K562 (cell line): ENCODE measurements around the gene GOSR1. TPM values are rescaled to one million over a fixed set of nuclear protein-coding genes. Genes with fewer than 3 reads are reported as not detected.
A peak's percentile ranks its signal among the peaks of the same experiment; 100 is the strongest.

Source experiments
- ATAC-seq: fragments of 200-7000 bp; cut with Tn5 transposase; 3 replicates; pipeline ENCODE4 v1.9.1; 2020; ENCODE audit warnings: moderate library complexity
- BruUV-seq: library from RNA; stranded (reverse); fragments of 400-500 nt; replicated peaks from 2 replicates; lab custom pipeline; 2021; lab: Mats Ljungman, UMichigan
- CTCF ChIA-PET: fragments of 300-600 bp; formaldehyde crosslinking; extraction: SDS; loops from one replicate; lab custom pipeline; 2021; ENCODE audit warnings: low intra/inter-chr PET ratio; lab: Yijun Ruan, JAX
- POLR2A ChIA-PET: fragments of 300-600, 350-650 bp; sonication (Branson Sonifier 250); formaldehyde crosslinking; extraction: SDS; loops from one replicate; lab custom pipeline; 2021; ENCODE audit warnings: antibody characterized with exemption, inconsistent platforms; lab: Yijun Ruan, JAX
- DNase-seq, 4 experiments: peaks; one replicate each; pipeline versions ENCODE4 v3.0.0 to v3.0.0-alpha.2; 2011 to 2018; ENCODE audit warnings: low spot score in 3 of 4, mixed read lengths in 3 of 4; ENCODE audit errors: extremely low read depth in 1 of 4
- FAIRE-seq: peaks from 2 replicates; lab custom pipeline; 2011; peaks lifted over from hg19 to GRCh38; lab: Jason Lieb, UNC
- H2AFZ ChIP-seq: 2 replicates; pipeline ENCODE4 v1.6.0; 2011; ENCODE audit warnings: low read depth, low read length, control low read depth, inconsistent platforms
- H3K27ac ChIP-seq: fragments of 200-600 bp; 3 replicates; pipeline ENCODE4 v1.8.0; 2011; ENCODE audit warnings: low read depth, mild to moderate bottlenecking, control low read depth, inconsistent platforms, low read length, moderate library complexity, mixed read lengths; ENCODE audit errors: extremely low read depth
- H3K27me3 ChIP-seq, 2 experiments: fragments of 300-600 bp in 1 of 2; 2 replicates in 1 of 2; 3 replicates in 1 of 2; pipeline versions ENCODE4 v1.6.0 to v1.8.0; 2011; ENCODE audit warnings: inconsistent platforms in 2 of 2, low read length in 2 of 2, mild to moderate bottlenecking in 1 of 2, mixed read lengths in 1 of 2, moderate library complexity in 1 of 2; ENCODE audit not compliant: control insufficient read depth in 2 of 2, insufficient read depth in 2 of 2
- H3K36me3 ChIP-seq: fragments of 300-600 bp; 3 replicates; pipeline ENCODE4 v1.8.0; 2011; ENCODE audit warnings: mild to moderate bottlenecking, low read length, inconsistent platforms; ENCODE audit not compliant: control insufficient read depth, insufficient read depth
- H3K4me1 ChIP-seq, 2 experiments: fragments of 200-600 bp in 1 of 2; replicated peaks in 1 of 2; 2 replicates in 1 of 2; 3 replicates in 1 of 2; pipeline versions ENCODE4 v1.5.1 to v1.8.0; 2011; ENCODE audit warnings: inconsistent platforms in 2 of 2, low read length in 2 of 2, mild to moderate bottlenecking in 1 of 2, mixed read lengths in 1 of 2, moderate library complexity in 1 of 2; ENCODE audit not compliant: control insufficient read depth in 2 of 2, insufficient read depth in 2 of 2
- H3K4me2 ChIP-seq: 2 replicates; pipeline ENCODE4 v1.6.1; 2011; ENCODE audit warnings: low read length, control low read depth, inconsistent platforms, mixed read lengths; ENCODE audit not compliant: insufficient read depth
- H3K4me3 ChIP-seq: fragments of 200-600 bp; sonication (generic), shearing (Covaris generic); 2 replicates; pipeline ENCODE4 v1.5.1; 2016; ENCODE audit warnings: control low read depth, inconsistent platforms
- H3K79me2 ChIP-seq: fragments of 200-600 bp; 3 replicates; pipeline ENCODE4 v1.8.0; 2011; ENCODE audit warnings: low read length, inconsistent platforms; ENCODE audit not compliant: control insufficient read depth, insufficient read depth
- H3K9ac ChIP-seq, 2 experiments: 2 replicates each; pipeline versions ENCODE4 v1.6.0 to v1.6.1; 2011; ENCODE audit warnings: low read depth in 2 of 2, low read length in 2 of 2, control low read depth in 1 of 2, inconsistent platforms in 1 of 2, mild to moderate bottlenecking in 1 of 2, mixed read lengths in 1 of 2; ENCODE audit not compliant: insufficient read depth in 1 of 2
- H3K9me1 ChIP-seq: one replicate; pipeline ENCODE4 v1.6.0; 2011; ENCODE audit warnings: inconsistent platforms, mild to moderate bottlenecking, low read length, moderate library complexity; ENCODE audit not compliant: control insufficient read depth, insufficient read depth
- H3K9me3 ChIP-seq: replicated peaks from 2 replicates; pipeline ENCODE4 v1.5.1; 2011; ENCODE audit warnings: low read depth, low read length, inconsistent platforms; ENCODE audit not compliant: control insufficient read depth, insufficient read depth
- H4K20me1 ChIP-seq: replicated peaks from 2 replicates; pipeline ENCODE4 v1.6.1; 2011; ENCODE audit warnings: low read length, inconsistent platforms, mixed read lengths; ENCODE audit not compliant: control insufficient read depth, insufficient read depth
- DPF2 ChIP-seq: fragments of 450-650 bp; IDR thresholded peaks from 2 replicates; pipeline ENCODE4 v1.6.1; 2016
- HBP1 ChIP-seq: fragments of 450-650 bp; formaldehyde crosslinking; IDR thresholded peaks from 2 replicates; pipeline ENCODE4 v1.4.0; 2022; ENCODE audit warnings: missing genetic modification characterization
- POLR2AphosphoS5 ChIP-seq: IDR thresholded peaks from 2 replicates; pipeline ENCODE4 v1.6.1; 2011; ENCODE audit warnings: mild to moderate bottlenecking, low read depth, low read length, moderate library complexity; ENCODE audit not compliant: control insufficient read depth, insufficient read depth
- ZNF146 ChIP-seq: IDR thresholded peaks from one replicate; pipeline ENCODE4 v1.6.1; 2018; ENCODE audit warnings: missing compliant biosample characterization; ENCODE audit not compliant: unreplicated experiment
- ZNF24 ChIP-seq: fragments of 450-650 bp; IDR thresholded peaks from 2 replicates; pipeline ENCODE4 v1.6.1; 2016
- in situ Hi-C: fragments of 300-500 bp; cut with MboI; formaldehyde crosslinking; loops from 4 replicates; pipeline ENCODE4 v1.15.0; 2018; ENCODE audit warnings: inconsistent platforms, mixed read lengths
- intact Hi-C: fragments of 100-400 bp; cut with micrococcal nuclease; formaldehyde crosslinking; loops from 2 replicates; pipeline ENCODE4 v1.14.2; 2022
- polyA plus RNA-seq, 8 experiments: library from polyadenylated mRNA; depleted of rRNA in 4 of 8; stranded (reverse) in 5 of 8; unstranded in 3 of 8; fragments of >200 nt; fragmentation: Nextera tagmentation in 2 of 8; fragmentation: Illumina TruSeq in 1 of 8; extraction: Ambion mirVana in 2 of 8; extraction: Trizol in 1 of 8; gene quantifications; 2 replicates each; pipeline versions ENCODE4 v1.2.1 to v1.2.3, GENCODE V29; 2011 to 2014; ENCODE audit warnings: inconsistent platforms in 1 of 8, missing spikeins in 1 of 8
- total RNA-seq, 7 experiments: library from RNA; depleted of rRNA in 6 of 7; stranded (reverse); fragments of >200 nt in 6 of 7; fragmentation: Illumina TruSeq in 2 of 7; extraction: Trizol in 2 of 7; gene quantifications; 2 replicates each; pipeline versions ENCODE4 v1.2.1 to v1.2.3, GENCODE V29; 2011 to 2021; ENCODE audit warnings: low replicate concordance in 1 of 7

Gene GOSR1
- total and polyA plus RNA-seq, 9 of the 15 experiments (the other 6 are each of a cell fraction or from before 2014, with no cell fraction given) = 17.6 to 95.5 (median 33.3) TPM

DNA sequence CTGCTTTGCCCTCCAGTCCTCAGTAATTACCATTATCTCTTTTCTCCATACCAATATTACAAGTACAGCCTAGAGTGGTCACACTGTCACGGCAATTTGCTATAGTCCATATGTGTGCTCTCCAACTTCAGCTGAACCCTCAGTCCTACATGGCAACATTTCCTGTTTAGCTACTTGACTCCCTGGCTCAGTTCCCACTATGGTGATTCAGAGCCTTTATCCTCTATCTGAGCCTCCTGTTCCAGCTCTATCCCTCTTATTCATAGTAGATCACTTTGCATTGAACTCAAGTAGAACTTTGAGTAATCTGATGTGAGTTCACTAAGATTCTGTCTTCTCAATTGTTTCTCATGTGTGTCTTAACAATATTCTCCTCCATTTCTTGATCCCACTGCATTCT lies 43.7 kb upstream of the GOSR1 start (continued):
- TF ChIP-seq DPF2 = peak; percentile 63
- TF ChIP-seq HBP1 (CRISPR knock-in tag) = no peak
- TF ChIP-seq, all 486 proteins: peak for 10

- no peaks in the 10 kb centered on the region for H3K9me3 ChIP-seq
- DNase-seq (no peak), ATAC-seq (no peak), FAIRE-seq (no peak)
- peak; percentile 73 for TF ChIP-seq ZNF24
- TF ChIP-seq POLR2AphosphoS5 = no peak
- peak; percentile 23 for TF ChIP-seq ZNF146 (CRISPR knock-in tag)
- no peak overlapping the region for H2AFZ ChIP-seq
- in situ Hi-C loops = no loop called here
- H3K27ac ChIP-seq = no peak overlapping the region
- no peak overlapping the region for H3K4me3 ChIP-seq
- no TSS peak for BruUV-seq
- CTCF ChIA-PET = no interaction called here
- POLR2A ChIA-PET = no interaction called here
- H3K9me1 ChIP-seq = no peaks in the 10 kb centered on the region
- no peak overlapping the region for H3K9ac ChIP-seq
- no peaks in the 10 kb centered on the region for H4K20me1 ChIP-seq
- peaks cover 0 to 6% of the 10 kb centered on the region in 2 experiments; a peak in 2 of 5 replicates for H3K4me1 ChIP-seq
- no peaks in the 10 kb centered on the region for H3K79me2 ChIP-seq
- H3K36me3 ChIP-seq = peaks cover 10% of the 10 kb centered on the region; the same call in 2 of the 3 replicates
- H3K4me2 ChIP-seq = no peak overlapping the region
- intact Hi-C loops = no loop called here
- no peaks in the 10 kb centered on the region for H3K27me3 ChIP-seq
These were observed 40.5 kb upstream of the GOSR1 start for GRCh38 chr17:30436729-30437128.
